NCI-H146 (cell line): Measurements from ENCODE around the gene HBZ.
"Not testable (repeated sequence)": the region's sequence is repeated elsewhere in the genome, so short reads cannot be mapped to it uniquely, and the experiment has no call there.

Experiments
- DNase-seq: peaks from one replicate; lab custom pipeline; 2025; lab: John Stamatoyannopoulos, UW

The HBZ gene

GRCh38 chr16:164827-165538, 12.5 kb downstream of the HBZ start:
- no peak for DNase-seq

- peak; percentile 52 for DNase-seq
These were observed 13.3 kb downstream of the HBZ start, which contains the start of gene HBM for GRCh38 chr16:165539-166374. TSS of gene HBM (plus strand) at chr16:165978. CDS start at chr16:165998, 20 bp downstream.

- no peak for DNase-seq
These were observed 14.1 kb downstream of the HBZ start for GRCh38 chr16:166375-167121.

- no peak for DNase-seq
These were observed 14.8 kb downstream of the HBZ start for GRCh38 chr16:167122-167690.

GRCh38 chr16:168424-168823, 16.0 kb downstream of the HBZ start:
- no peak for DNase-seq

- DNase-seq: peak; percentile 33
These were observed 16.6 kb downstream of the HBZ start for GRCh38 chr16:169014-169413.

- DNase-seq: not testable (repeated sequence)
These were observed 17.7 kb downstream of the HBZ start for GRCh38 chr16:170088-170507.

- DNase-seq: no peak
These were observed 18.3 kb downstream of the HBZ start for GRCh38 chr16:170788-171187.

GRCh38 chr16:172374-172941, 20.0 kb downstream of the HBZ start, which contains the start of gene HBA2:
TSS of gene HBA2 (plus strand) at chr16:172876. CDS start at chr16:172913, 37 bp downstream.
- not testable (repeated sequence) for DNase-seq

GRCh38 chr16:173211-173854, 20.9 kb downstream of the HBZ start:
- DNase-seq: not testable (repeated sequence)

GRCh38 chr16:173928-174769, 21.7 kb downstream of the HBZ start:
- not testable (repeated sequence) for DNase-seq

GRCh38 chr16:175011-175949, 22.8 kb downstream of the HBZ start:
- no peak for DNase-seq

GRCh38 chr16:176006-176405, 23.6 kb downstream of the HBZ start:
- not testable (repeated sequence) for DNase-seq

- DNase-seq: not testable (repeated sequence)
These were observed 24.3 kb downstream of the HBZ start, which contains the start of gene HBA1 for GRCh38 chr16:176477-177382. TSS of gene HBA1 (plus strand) at chr16:176680. CDS start at chr16:176717, 37 bp downstream.

GRCh38 chr16:177394-177822, 25.0 kb downstream of the HBZ start:
- DNase-seq: no peak

- DNase-seq: no peak
These were observed 25.7 kb downstream of the HBZ start for GRCh38 chr16:177981-178667.

GRCh38 chr16:178668-179015, 26.2 kb downstream of the HBZ start:
- DNase-seq: no peak
